ENCODE results near the gene SMIM44.
"Not testable (repeated sequence)": the region's sequence is repeated elsewhere in the genome, so short reads cannot be mapped to it uniquely, and the experiment has no call there.

Gene SMIM44

GRCh38 chr19:3483226-3483628 lies at the start of gene SMIM44:
SMIM44 (minus strand) TSS chr19:3483441; CDS start chr19:3483403, 38 bp downstream.
- no peak for DNase-seq

DNA sequence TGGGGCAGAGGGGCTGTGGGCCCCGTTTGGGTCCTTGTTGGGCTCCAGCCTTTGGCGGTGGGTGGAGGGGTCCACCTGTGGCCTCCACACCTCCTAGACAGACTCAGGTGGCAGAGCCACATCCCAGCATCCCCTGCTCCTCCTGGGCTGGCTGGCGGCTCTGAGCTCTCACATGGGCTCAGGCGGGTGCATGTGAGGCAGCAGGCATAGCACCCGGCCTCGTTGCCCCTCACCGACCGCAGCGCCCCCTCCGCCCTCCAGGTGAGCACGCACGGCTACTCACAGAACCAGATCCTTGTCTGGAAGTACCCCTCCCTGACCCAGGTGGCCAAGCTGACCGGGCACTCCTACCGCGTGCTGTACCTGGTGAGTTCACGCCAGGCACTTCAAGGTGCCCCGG lies 49.8 kb upstream of the SMIM44 start:
- DNase-seq: no peak

DNA sequence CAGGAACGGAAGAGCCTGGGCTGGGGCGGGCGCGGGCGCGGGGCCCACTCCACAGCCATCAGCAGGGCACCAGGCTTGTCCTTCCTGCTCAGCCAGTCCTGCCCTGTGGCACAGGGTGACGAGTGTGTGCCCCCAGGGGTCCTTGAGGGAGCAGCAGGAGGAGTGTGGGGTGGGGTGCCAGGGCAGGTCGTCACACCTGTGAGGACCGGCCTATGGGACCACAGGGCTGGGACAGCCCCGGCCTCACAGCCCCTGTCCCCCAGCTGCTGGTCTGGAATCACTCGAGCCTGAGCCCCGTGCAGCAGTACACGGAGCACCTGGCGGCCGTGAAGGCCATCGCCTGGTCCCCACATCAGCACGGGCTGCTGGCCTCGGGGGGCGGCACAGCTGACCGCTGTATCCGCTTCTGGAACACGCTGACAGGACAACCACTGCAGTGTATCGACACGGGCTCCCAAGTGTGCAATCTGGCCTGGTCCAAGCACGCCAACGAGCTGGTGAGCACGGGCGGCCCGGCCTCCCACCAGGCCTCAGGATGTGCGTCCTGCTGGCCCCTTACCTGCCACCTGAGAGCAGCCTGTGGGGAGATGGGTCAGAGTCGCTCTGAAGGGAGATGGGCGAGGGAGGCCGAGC lies 49.0 kb upstream of the SMIM44 start:
- DNase-seq: no peak

GRCh38 chr19:3531716-3532115 lies 48.5 kb upstream of the SMIM44 start:
- DNase-seq: no peak

- DNase-seq: no peak
Measured at GRCh38 chr19:3530389-3530788, 47.1 kb upstream of the SMIM44 start.

DNA sequence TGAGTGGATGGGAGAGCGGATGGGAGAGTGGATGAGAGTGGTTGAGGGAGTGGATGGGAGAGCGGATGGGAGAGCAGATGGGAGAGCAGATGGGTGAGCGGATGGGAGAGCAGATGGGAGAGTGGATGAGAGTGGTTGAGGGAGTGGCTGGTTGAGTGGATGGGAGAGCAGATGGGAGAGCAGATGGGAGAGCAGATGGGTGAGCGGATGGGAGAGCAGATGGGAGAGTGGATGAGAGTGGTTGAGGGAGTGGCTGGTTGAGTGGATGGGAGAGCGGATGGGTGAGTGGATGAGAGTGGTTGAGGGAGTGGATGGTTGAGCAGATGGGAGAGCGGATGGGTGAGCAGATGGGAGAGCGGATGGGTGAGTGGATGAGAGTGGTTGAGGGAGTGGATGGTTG lies 46.1 kb upstream of the SMIM44 start:
- DNase-seq: not testable (repeated sequence)

DNA sequence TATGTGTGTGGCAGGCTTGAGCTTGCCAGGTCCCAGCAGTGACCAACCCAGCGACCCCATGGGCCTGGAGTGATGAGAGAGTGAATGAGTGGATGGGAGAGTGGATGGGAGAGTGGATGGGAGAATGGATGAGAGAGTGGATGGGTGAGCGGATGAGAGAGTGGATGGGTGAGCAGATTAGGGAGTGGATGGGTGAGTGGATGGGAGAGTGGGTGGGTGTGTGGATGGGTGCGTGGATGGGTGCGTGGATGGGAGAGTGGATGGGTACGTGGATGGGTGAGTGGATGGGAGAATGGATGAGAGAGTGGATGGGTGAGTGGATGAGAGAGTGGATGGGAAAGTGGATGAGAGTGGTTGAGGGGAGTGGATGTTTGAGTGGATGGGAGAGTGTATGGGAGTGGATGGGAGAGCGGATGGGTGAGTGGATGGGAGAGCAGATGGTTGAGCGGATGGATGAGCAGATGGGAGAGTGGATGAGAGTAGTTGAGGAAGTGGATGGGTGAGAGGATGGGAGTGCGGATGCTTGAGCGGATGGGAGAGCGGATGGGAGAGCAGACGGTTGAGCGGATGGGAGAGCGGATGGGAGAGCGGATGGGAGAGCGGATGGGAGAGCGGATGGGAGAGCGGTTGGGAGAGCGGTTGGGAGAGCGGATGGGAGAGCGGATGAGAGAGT lies 45.4 kb upstream of the SMIM44 start:
- DNase-seq: no peak

GRCh38 chr19:3528080-3528479 lies 44.8 kb upstream of the SMIM44 start:
- no peak for DNase-seq

DNA sequence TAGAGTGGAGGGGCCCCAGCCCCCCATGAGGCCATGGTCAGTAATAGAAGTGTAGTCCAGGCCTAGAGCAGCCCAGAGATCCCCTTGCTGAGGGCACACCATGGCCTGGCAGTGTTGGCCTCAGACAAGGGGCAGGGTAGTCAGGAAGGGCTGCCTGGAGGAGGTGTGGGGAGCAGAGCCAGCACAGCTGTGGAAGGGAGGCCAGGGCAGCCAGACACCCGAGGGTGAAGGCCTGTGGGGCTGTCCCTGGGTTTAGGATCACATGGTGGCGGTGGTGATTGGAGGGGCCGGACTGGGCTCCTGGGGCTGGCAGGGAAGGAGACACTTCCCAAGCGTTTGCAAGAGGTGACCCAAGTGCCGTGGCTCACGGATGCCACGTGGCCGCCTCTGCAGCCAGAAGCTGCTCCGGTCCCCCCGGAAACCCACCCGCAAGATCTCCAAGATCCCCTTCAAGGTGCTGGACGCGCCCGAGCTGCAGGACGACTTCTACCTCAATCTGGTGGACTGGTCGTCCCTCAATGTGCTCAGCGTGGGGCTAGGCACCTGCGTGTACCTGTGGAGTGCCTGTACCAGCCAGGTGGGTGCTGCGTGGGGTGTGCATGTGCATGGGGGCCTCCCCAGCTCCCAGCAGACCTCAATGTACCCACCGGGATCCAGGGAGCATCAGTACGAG lies 44.1 kb upstream of the SMIM44 start:
- no peak for DNase-seq

- no peak for DNase-seq
Measured at GRCh38 chr19:3526507-3527237, 43.4 kb upstream of the SMIM44 start.

GRCh38 chr19:3524904-3525451 lies 41.7 kb upstream of the SMIM44 start:
- no peak for DNase-seq

- no peak for DNase-seq
Measured at GRCh38 chr19:3524078-3524842, 41.0 kb upstream of the SMIM44 start.

- no peak for DNase-seq
Measured at GRCh38 chr19:3523361-3524077, 40.3 kb upstream of the SMIM44 start.

GRCh38 chr19:3522421-3523360 lies 39.5 kb upstream of the SMIM44 start:
- no peak for DNase-seq

DNA sequence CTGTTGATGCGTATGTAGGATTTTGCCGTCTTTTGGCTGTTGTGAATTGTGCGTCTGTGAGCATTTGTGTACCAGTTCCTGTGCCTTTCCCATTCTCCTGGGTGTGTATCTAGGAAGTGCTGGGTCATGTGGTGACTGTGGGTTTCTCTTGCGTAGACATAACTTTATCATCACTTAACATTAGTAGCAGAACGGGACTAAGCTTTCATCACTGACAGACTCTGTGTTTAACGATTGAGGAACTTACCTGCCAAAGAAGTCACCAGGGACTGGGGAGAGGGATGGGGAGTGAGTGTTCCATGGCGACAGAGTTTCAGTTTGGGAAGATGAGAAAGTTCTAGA lies 37.8 kb upstream of the SMIM44 start:
- DNase-seq: no peak

- DNase-seq: peak; percentile 53
Measured at GRCh38 chr19:3520166-3521103, 37.2 kb upstream of the SMIM44 start.

- DNase-seq: no peak
Measured at GRCh38 chr19:3519126-3519525, 35.9 kb upstream of the SMIM44 start.

GRCh38 chr19:3518659-3519058 lies 35.4 kb upstream of the SMIM44 start:
- no peak for DNase-seq

DNA sequence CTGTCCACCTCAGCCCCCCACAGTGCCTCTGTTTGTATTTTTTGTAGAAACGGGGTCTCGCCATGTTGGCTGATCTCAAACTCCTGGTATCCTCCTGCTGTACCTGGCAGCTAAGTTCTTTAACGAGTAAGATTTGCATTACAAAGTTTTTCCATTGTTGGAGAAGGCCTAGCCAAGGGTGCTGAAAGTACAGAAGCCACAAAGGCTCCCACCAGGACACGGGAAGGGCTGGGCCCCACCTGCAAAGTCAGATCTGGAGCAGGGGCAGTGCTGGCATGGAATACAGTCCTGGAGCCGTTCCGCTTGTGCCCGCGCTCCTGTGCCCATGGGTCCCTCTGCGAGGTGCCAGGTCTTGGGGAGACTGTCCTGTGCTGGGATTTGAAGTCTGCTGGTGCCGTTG lies 35.0 kb upstream of the SMIM44 start:
- no peak for DNase-seq

- no peak for DNase-seq
Measured at GRCh38 chr19:3517638-3518037, 34.4 kb upstream of the SMIM44 start.

Measured in NCI-H774 (cell line).